Nephron progenitor cell (in vitro differentiated cells): ENCODE measurements around the gene ALPK1.
"Not testable (repeated sequence)": the region's sequence is repeated elsewhere in the genome, so short reads cannot be mapped to it uniquely, and the experiment has no call there.

ENCODE experiments used
- DNase-seq: peaks from one replicate; pipeline ENCODE4 v3.0.0; 2021
- H3K27ac Mint-ChIP-seq: 2 replicates; pipeline ENCODE4 v1.8.0; 2021; ENCODE audit warnings: mild to moderate bottlenecking, moderate library complexity, mixed read lengths
- H3K27me3 Mint-ChIP-seq: 2 replicates; pipeline ENCODE4 v1.8.0; 2021; ENCODE audit warnings: mild to moderate bottlenecking, low read depth, mixed read lengths; ENCODE audit not compliant: poor library complexity
- H3K36me3 Mint-ChIP-seq: 2 replicates; pipeline ENCODE4 v1.8.0; 2021; ENCODE audit warnings: low read depth, mixed read lengths
- H3K4me1 Mint-ChIP-seq: 2 replicates; pipeline ENCODE4 v1.8.0; 2021; ENCODE audit warnings: mixed read lengths
- H3K4me3 Mint-ChIP-seq: 2 replicates; pipeline ENCODE4 v1.8.0; 2021; ENCODE audit warnings: mild to moderate bottlenecking, moderate library complexity, mixed read lengths
- H3K9me3 Mint-ChIP-seq: 2 replicates; pipeline ENCODE4 v1.8.0; 2021; ENCODE audit warnings: mild to moderate bottlenecking, moderate library complexity, mixed read lengths
- TF ChIP-seq, protein P1 (sequence below): fragments of 200-600 bp; sonication (generic); IDR thresholded peaks from 2 replicates; pipeline ENCODE4 v1.5.0; 2021; ENCODE audit warnings: antibody characterized with exemption

Gene ALPK1

DNA sequence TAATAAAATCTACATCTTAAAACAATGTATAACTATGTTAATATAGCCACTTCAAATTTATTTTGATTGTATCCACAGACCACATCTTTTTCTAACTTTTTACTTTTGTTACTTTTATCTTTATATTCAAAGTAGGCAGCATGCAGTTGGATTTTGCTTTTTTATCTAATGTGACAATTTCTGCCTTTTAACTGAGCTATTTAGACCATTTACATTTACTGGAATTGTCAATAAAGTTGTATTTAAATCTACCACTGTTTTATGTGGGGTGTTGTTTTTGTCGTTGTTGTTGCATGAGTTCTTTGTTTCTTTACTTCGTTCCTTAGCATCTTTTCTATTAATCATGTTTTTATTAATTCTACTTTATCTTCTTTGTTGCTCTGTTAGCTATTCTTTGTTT, 176.8 kb downstream of the ALPK1 start:
- no peak overlapping the region for H3K4me3 Mint-ChIP-seq
- H3K4me1 Mint-ChIP-seq = no peaks in the 10 kb centered on the region
- no peak for DNase-seq
- no peak overlapping the region for H3K27ac Mint-ChIP-seq
- TF ChIP-seq, protein P1, sequence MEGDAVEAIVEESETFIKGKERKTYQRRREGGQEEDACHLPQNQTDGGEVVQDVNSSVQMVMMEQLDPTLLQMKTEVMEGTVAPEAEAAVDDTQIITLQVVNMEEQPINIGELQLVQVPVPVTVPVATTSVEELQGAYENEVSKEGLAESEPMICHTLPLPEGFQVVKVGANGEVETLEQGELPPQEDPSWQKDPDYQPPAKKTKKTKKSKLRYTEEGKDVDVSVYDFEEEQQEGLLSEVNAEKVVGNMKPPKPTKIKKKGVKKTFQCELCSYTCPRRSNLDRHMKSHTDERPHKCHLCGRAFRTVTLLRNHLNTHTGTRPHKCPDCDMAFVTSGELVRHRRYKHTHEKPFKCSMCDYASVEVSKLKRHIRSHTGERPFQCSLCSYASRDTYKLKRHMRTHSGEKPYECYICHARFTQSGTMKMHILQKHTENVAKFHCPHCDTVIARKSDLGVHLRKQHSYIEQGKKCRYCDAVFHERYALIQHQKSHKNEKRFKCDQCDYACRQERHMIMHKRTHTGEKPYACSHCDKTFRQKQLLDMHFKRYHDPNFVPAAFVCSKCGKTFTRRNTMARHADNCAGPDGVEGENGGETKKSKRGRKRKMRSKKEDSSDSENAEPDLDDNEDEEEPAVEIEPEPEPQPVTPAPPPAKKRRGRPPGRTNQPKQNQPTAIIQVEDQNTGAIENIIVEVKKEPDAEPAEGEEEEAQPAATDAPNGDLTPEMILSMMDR = no peak
- H3K27me3 Mint-ChIP-seq = peaks cover 9% of the 10 kb centered on the region
- peaks cover 30% of the 10 kb centered on the region for H3K9me3 Mint-ChIP-seq
- H3K36me3 Mint-ChIP-seq = no peaks in the 10 kb centered on the region

- peaks cover 14% of the 10 kb centered on the region for H3K36me3 Mint-ChIP-seq
- H3K27me3 Mint-ChIP-seq = no peaks in the 10 kb centered on the region
- no peak overlapping the region for H3K27ac Mint-ChIP-seq
- TF ChIP-seq, protein P1 = no peak
- H3K4me3 Mint-ChIP-seq = no peak overlapping the region
- no peak for DNase-seq
- peaks cover 41% of the 10 kb centered on the region for H3K9me3 Mint-ChIP-seq
- no peaks in the 10 kb centered on the region for H3K4me1 Mint-ChIP-seq
These were observed 188.8 kb downstream of the ALPK1 start for GRCh38 chr4:112485930-112486329.

DNA sequence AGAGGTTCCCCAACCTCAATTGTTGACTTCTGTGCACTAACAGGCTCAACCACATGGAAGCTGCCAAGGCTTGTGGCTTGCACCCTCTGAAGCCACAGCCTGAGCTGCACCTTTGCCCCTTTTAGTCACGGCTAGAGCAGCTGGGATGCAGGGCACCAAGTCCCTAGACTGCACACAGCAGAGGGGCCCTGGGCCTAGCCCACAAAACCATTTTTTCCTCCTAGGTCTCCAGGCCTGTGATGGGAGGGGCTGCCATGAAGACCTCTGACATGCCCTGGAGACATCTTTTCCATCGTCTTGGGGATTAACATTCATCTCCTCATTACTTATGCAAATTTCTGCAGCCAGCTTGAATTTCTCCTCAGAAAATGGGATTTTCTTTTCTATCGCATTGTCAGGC, 193.6 kb downstream of the ALPK1 start:
- H3K27me3 Mint-ChIP-seq = peaks cover 15% of the 10 kb centered on the region
- not testable (repeated sequence) for H3K4me1 Mint-ChIP-seq, H3K27ac Mint-ChIP-seq, H3K4me3 Mint-ChIP-seq, DNase-seq
- H3K9me3 Mint-ChIP-seq = peaks cover 51% of the 10 kb centered on the region
- H3K36me3 Mint-ChIP-seq = peaks cover 17% of the 10 kb centered on the region
